GM18861 (cell line): Measurements from ENCODE around the gene TAC4.

Experiments
- ATAC-seq: cut with Tn5 transposase; IDR thresholded peaks from one replicate; pipeline ENCODE4 v1.9.1; 2021; ENCODE audit not compliant: unreplicated experiment

Gene TAC4

DNA sequence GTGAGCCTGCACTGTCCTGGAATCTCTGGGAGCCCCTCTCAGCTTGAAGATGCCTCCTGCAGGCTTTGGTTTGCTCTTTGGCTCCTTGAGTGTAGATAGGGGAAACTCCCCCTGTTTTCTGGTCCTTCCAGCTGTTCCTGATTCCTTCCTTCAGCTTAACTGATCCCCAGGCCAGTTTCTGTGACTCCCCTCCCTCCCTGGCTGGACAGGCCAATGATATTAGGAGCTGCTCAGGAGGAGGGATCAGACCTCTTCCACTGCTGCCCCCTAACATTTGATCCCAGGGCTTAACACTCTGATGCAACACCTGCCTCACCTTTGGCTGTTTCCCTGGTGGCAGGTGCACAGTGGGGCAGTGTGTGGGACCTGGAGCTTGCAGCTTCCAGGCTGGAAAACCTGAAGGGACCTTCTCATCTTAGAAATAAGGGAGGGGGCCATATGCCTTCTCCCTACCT is at the start of gene TAC4:
Gene TAC4, minus strand, starts transcription at position 51 of the 455 bp plus-strand sequence. CDS start 52 bp downstream, outside the sequence.
- no peak for ATAC-seq

GRCh38 chr17:49896860-49897259 is 49.0 kb upstream of the TAC4 start:
- no peak for ATAC-seq

DNA sequence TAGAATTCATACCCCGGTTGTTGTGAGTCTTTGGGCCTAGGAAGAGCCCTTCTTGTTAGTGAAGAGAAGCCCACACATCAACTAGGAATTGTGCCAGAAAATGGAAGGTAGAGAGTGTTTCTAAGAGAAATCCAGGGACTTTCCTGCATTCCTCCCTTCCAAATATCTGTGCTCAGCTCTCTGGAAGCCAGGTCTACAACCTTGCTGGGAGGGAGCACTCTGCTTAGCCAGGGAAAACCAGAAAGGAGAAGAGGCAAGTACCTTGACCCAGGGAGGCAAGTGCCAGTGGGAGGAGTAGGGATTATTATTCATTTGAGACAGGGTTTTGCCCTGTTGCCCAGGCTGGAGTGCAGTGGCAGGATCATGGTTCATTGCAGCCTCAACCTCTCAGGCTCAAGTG is 48.4 kb upstream of the TAC4 start:
- no peak for ATAC-seq

- ATAC-seq, result no peak
These were observed 47.9 kb upstream of the TAC4 start for GRCh38 chr17:49895812-49896211.

DNA sequence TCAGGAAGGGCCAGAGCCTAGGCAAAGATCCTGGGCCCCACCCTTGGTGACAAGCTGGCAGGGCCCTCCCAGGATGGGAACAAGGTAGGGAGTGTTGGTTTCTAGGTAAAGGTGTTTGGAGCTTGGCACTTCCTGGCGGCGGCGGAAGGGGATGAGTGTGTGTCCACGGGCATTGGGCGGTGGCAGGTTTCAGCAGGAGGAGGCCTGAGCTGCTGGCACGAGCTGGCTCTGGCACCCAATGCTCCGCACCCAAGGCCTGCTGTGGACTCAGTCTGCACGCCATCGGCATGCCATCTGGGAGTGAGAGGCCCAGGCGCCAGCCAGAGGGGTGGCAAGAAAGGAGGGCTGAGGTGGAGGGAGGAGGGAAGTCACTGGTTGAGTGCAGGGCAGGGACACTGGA is 46.9 kb upstream of the TAC4 start:
- no peak for ATAC-seq

- ATAC-seq, result no peak
These were observed 44.0 kb upstream of the TAC4 start for GRCh38 chr17:49891694-49892389.

DNA sequence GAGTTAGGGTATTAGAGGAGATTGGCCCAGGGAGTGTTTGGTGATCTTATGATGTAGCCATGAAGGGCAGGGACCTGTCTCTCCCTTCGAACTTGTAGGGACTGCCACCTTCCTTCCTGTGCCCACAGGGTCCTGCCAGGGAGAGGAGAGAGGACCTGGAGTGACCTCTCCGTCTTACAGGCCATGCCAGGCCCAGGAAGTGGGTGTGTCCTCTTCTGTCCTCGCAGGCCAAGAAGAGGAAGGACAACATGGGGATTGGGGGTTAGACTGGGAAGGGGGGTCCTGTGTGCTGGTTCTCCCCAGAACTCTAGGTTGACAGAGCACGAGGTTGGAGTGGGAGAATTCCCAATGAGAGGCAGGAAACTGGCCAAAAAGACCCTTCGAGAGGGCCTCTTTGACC is 43.4 kb upstream of the TAC4 start:
- ATAC-seq, result no peak

DNA sequence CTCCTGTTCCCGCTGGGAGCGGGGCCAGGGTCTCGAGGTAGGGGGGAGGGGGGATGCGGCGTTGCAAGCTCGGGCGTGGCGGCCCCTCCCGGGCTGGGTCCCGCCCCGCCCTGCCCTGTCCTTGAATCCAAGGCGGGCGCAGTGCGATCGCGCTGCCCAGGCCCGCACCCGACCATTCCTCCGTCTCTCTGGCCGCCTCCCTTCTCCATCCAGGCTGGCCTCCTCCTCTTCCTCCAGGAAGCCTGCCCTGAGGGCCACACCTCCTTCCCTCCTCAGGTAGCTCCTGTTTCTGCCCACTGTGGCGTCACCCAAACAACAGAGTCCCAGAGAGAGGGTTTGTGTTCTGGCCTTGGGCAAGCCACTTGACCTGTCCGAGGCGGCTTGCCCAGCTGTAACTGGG is 43.0 kb upstream of the TAC4 start:
- no peak for ATAC-seq

- ATAC-seq, result no peak
These were observed 42.4 kb upstream of the TAC4 start for GRCh38 chr17:49890077-49890821.

DNA sequence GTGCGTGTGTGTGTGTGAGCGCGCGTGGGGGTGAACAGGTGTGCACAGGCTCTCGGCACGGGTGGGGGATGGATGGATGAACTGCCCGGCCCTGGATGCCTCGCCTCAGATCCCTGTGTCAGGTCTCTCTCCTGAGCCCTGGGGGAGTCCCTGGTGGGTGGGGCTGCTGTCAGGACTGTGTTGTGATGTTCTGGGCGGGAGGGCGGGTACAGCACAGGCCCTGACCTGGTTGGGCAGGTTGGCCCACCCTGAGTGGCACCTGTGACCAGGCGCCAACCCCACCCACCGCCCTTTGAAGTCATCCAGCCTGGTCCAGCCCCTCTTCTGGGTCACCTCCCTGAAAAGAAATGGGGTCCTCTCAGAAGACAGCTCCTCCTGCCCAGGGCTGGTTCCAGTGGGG is 41.6 kb upstream of the TAC4 start:
- no peak for ATAC-seq

DNA sequence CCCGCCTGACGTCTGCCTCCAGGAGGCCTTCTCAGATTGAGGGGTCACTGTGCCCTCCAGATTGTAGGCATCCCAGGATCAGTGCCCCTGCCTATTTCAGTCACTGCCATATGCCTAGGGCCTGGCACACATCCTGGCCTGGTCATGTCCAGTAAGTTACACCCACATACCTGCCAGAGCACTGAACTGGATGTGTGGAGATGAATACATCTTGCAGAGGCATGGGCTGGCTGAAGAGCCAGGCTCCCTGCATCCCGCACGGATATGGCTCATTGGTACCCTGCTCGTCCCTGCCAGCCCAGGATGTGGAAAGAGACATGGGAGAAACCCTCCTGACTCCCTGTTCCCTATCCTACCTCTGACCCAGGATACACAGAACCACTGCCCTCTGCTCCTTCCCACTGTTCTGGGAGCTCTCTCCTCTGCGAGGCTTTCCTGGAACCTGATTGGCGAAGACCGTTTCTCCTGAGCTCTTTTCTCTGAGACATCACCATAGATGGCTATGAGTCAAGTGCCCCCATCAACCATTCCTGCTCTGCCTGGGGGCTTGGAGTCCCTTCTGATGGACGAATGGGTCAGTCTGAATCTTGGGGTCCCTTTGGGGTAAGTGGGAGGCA is 40.0 kb upstream of the TAC4 start:
- no peak for ATAC-seq

DNA sequence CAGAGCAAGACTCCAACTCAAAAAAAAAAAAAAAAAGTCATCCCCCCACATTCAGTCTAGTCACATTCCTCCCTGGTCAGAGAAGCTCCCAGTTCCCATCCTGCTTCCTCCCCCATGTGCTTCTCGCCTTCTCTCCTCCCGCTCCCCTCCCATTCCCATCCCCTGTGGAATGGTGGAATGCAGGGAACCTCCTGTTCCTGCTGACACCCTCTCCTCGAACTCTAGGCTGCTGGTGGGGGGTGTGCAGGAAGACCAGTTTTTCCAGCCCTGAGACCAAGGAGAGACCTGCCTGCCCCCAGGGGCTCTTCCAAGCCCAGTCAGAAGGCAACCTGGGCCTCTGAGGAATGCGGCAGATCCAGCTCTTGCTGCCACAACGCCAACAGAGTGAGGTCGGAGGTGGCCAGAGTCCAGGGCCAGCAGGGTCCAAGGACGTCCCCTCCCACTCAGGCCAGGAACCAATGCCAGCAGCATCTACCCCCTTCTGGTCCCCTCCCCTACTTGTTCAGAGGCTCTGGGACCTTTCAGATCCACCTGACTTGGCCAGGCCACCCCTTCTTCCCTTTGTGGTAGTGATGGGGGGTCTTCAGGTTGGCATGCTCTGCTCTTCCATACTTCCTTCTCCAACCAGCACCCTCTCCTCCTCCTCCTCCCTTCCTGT is 39.3 kb upstream of the TAC4 start:
- ATAC-seq, result no peak

DNA sequence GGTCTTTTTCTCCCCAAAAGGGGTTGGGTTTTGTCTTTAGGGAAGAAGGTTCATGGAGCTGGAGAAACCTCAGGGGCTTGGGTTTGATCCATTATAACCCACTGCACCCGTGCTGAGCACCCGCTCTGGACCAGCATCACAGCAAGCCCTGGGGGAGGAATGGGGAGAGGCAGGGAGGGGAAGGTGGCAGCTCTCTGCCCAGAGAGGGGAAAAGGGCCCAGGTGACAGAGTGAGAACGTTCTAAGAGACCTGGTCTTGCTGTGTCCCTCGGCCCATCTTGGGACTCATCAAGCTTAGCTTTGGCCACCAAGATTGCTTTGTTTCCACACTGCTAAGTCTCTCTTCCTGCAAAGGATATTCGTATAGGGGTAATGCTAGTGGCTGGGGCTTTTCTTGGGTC is 38.2 kb upstream of the TAC4 start:
- ATAC-seq, result no peak

DNA sequence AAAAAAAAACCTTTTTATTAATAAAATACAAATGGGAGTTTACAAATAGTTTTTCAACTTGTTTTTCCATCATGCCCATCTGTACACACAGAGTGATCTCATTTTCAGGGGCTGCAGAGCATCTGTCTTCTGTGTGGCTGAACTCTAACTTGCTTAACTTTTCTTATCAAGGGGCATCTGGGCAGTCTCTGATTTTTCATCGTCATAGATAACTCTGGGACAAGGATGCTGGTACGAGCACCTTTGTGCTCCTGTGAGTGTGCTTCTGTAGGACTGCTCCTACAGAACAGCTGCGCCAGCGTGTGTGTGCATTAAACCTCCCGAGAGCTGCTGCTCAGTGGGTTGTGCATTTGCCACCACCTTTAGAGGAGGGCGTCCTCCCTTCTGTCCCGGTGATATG is 34.6 kb upstream of the TAC4 start:
- no peak for ATAC-seq

DNA sequence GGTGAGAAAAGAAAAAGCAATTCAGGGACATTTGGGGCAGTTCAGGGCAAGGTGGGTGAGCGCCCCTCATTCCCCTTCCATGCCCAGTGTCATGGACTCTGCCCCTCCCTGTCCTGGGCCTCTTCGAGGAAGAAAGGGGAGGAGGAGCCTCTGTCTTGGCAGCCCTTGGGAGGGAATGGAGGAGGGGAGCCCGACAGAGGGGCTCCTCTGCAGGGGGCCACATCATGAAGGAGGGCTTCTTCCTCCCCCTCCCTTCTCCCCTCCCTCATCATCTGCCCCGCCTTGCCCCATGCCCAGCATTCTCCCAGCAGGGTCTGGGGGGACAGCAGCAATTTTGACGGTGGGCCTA is 33.2 kb upstream of the TAC4 start:
- ATAC-seq, result no peak

DNA sequence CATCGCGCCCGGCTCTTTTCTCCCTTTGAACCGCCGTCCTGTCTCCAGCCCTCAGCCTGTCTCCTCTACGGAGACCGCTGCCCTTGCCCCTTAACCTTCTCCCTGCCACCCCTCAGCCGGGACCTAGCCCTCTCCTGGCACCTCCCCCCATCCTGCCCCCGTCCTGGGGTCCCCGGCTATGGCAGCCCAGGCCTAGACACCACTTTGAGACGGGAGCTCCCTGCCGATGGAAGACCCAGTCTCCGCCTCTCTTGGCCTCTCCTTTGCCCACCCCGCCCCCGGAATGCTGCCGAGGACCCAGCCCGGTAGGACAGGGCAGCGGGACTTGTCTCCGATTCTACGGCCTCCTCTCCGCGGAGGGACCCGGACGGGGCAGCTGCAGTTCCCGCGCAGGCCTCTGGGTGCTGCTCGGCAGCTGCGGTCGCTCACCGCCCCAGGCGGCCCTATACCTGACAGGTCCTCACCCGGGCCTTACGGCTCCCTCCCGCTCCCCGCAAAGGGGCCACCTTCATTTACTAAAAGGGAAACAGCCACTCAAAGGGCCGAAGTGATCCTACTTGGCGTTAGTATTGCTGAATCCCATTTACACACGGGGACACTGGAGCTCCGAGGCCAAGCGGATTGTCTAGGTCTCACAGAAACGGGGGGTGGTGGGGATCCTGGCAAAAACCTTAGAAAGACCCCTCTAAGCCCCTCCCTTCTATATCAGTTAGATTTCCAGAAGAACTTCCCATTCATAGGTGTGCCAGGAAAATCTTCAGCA is 32.6 kb upstream of the TAC4 start:
- no peak for ATAC-seq

DNA sequence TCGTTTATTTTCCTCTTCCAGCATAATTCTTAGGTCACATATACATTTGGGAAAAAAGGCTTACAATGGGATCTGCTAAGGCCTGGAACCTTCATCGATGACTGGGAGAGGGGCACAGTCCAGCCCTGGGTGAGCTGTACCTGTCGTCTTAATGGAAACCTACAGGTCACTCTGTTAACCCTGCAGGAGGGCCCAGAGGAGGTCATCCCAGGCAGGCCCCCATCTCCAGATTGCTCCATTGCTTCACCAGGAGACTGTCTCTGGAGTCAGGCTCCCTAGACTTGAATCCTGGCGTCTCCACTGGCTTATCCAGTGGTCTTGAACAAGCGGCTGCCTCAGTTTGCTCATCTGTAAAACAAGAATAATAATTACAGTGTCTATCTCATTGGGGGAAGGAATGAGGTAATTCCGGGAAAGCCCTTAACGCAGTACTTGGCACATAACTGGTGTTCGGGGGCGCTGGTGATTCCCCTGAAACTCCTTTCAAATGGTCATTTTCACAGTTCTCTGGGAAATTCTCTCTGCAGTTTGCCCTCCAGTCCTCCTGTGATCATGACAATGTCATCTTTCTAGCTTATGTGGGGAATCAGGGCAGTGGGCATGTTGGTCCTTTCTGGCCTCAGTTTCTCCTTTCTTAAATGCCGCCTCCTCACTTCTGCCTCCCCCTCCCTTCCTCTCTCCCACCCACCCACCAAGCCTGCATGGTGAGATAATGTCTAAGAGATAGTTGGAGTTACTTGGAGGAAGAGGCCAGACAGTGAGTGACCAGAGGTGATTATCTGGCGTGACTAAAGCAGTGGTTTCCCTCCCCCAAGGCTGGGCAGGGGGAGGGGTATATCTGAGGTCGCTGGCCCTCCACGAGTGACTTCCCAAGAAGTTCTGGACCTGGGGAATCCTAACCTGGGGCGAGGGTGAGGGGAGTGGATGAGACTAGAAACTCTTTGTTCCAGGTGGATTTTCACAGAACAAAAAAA is 31.3 kb upstream of the TAC4 start:
- no peak for ATAC-seq

GRCh38 chr17:49875685-49876084 is 27.8 kb upstream of the TAC4 start:
- ATAC-seq, result no peak

DNA sequence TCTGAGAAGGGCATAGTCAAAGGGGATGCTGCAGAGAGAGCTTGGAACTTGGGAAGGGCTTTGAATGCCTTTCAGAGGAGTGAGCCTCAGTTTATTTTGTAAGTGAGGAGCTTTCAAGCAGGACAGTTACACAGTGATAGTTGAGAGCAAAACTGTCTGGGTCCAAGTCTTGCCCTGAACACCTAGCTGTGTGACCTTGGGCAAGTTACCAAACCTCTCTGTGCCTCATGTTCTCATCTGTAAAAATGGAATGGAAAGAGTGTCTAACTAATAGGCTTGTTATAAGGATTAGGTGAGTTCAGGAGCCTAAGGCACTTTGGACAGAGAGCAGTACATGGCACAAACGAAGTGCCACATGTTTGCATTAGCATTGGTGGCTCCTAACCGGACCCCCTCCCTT is 27.0 kb upstream of the TAC4 start:
- no peak for ATAC-seq

- no peak for ATAC-seq
These were observed 26.1 kb upstream of the TAC4 start for GRCh38 chr17:49873926-49874325.
